ENCODE data around the gene GNAT2.

- TF ChIP-seq CTCF (IDR thresholded peaks at IDR 0.05 in 8 of 11, conservative IDR thresholded peaks at IDR 0.05 in 3 of 11) (no peak), POLR2A (IDR thresholded peaks at IDR 0.05) (no peak)
Measured at GRCh38 chr1:109650609-109651008, 31.2 kb upstream of the GNAT2 start.
